Colonic mucosa (tissue), 4 donors: ENCODE results near the gene MDFI. TPM values are rescaled to one million over a fixed set of nuclear protein-coding genes. Genes with fewer than 3 reads are reported as not detected.

Experiments used
- DNase-seq: peaks from one replicate; pipeline ENCODE4 v3.0.0-alpha.2; 2020
- H3K27ac ChIP-seq: fragments of 200-600 bp; one replicate; pipeline ENCODE4 v1.8.0; 2021
- H3K27me3 ChIP-seq: fragments of 200-600 bp; one replicate; pipeline ENCODE4 v1.8.0; 2021
- H3K36me3 ChIP-seq: fragments of 200-600 bp; one replicate; pipeline ENCODE4 v1.8.0; 2021
- H3K4me1 ChIP-seq: fragments of 200-600 bp; one replicate; pipeline ENCODE4 v1.8.0; 2021; ENCODE audit warnings: mild to moderate bottlenecking
- H3K4me3 ChIP-seq: fragments of 200-600 bp; one replicate; pipeline ENCODE4 v1.8.0; 2021
- H3K9ac ChIP-seq, 2 donors: one replicate each; pipeline ENCODE4 v1.7.0; 2013; ENCODE audit warnings: control low read depth in 2 of 2, low read depth in 2 of 2, low read length in 2 of 2
- H3K9me3 ChIP-seq: fragments of 200-600 bp; one replicate; pipeline ENCODE4 v1.8.0; 2021
- CTCF ChIP-seq: fragments of 200-600 bp; IDR thresholded peaks from one replicate; pipeline ENCODE4 v1.8.0; 2022; ENCODE audit warnings: antibody characterized with exemption, mild to moderate bottlenecking
- intact Hi-C: fragments of 100-400 bp; cut with DNase I; formaldehyde crosslinking; loops from one replicate; pipeline ENCODE4 v1.14.1; 2022
- total RNA-seq, 2 donors: library from RNA; stranded (reverse); fragmentation: NEBNext Ultra II Directional in 1 of 2; extraction: Animal tissue kit (Norgen Biotek cat#: 25700) in 1 of 2; gene quantifications; one replicate each; pipeline ENCODE4 v1.2.1, GENCODE V29; 2021
- donor health status: healthy.
- donor health status: DM: no; HTN: no; CAD: no.
- donor health status: DM: no; HTN: no; CAD: no.

The MDFI gene
- total RNA-seq, 2 donors from 2014 or later = 1.1 to 1.9 TPM

DNA sequence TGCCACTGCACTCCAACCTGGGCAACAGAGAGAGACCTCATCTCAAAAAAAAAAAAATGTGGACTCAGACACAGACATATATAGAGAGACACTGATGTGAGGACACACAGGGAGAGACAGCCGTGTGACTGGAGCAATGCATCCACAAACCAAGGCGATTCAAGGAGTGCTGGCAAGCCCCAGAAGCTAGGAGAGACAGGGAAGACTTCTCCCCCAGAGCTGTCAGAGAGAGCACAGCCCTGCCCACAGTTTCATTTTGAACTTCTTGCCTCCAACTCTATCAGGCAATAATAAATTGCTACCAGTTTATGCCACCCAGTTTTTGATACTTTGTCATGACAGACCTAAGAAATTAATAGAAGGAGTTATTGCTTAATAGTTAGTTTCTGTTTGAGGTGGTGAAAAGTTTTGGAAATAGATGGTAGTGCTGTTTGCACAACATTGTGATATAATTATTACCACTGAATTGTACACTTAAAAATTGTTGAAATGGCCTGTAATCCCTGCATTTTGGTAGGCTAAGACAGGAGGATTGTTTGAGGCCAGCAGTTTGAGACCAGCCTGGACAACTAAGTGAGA lies 5.1 kb upstream of the MDFI start:
- TF ChIP-seq CTCF = no peak
- Histone ChIP-seq H3K9ac (no peak overlapping the region), H3K4me3 (no peak overlapping the region), H3K36me3 (no peaks in the 10 kb centered on the region), H3K9me3 (no peaks in the 10 kb centered on the region), H3K4me1 (peaks cover 3% of the 10 kb centered on the region), H3K27ac (no peak overlapping the region), H3K27me3 (peaks cover 13% of the 10 kb centered on the region)
- DNase-seq = no peak
- intact Hi-C loops = no loop called here

- intact Hi-C loops = no loop called here
- Histone ChIP-seq H3K27ac (no peak overlapping the region), H3K36me3 (no peaks in the 10 kb centered on the region), H3K9ac (no peak overlapping the region), H3K27me3 (peaks cover 29% of the 10 kb centered on the region), H3K4me1 (peaks cover 3% of the 10 kb centered on the region), H3K9me3 (no peaks in the 10 kb centered on the region), H3K4me3 (no peak overlapping the region)
- no peak for DNase-seq
- no peak for TF ChIP-seq CTCF
Observed at GRCh38 chr6:41634657-41635056, 3.6 kb upstream of the MDFI start.

DNA sequence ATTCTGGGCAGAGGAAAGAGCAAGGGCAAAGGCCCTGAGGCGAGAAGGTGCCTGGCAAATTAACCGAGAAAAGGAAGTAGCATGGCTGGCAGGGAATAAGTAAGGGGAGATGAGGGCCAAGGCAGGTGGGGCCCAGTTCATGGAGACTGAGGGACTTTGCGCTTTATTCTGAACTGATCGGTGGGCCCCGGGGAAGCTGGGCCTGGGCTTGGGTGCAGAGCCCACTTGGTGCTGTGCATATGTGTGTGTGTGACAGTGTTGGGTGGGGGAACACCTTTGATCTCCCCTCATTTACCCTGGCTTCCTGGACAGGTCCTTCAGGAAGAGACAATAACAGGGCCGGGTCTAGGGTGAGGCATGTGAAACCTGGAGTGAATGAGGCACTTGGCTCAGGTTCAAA lies 2.9 kb upstream of the MDFI start:
- intact Hi-C loops = no loop called here
- Histone ChIP-seq H3K36me3 (no peaks in the 10 kb centered on the region), H3K4me3 (no peak overlapping the region), H3K4me1 (peaks cover 3% of the 10 kb centered on the region), H3K27ac (no peak overlapping the region), H3K9ac (no peak overlapping the region), H3K27me3 (peaks cover 32% of the 10 kb centered on the region), H3K9me3 (no peaks in the 10 kb centered on the region)
- no peak for TF ChIP-seq CTCF
- no peak for DNase-seq

DNA sequence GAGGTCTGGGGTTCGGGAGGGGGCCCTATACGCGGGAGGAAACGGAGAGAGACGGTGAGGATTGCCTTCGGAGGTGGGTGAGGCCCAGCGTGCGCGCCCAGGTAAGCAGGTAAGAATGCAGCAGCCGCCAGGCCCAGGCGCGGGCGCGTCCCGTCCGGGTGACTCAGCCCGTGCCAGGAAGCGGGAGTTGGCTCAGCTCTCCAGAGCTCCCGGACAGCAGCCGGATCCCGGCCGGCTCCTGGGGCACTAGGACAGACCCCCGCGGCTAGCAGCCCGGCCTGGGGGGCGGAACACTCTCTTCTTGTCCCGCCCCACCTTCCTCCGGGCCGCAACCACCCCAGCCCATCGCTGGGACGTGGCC lies 1.5 kb upstream of the MDFI start:
- Histone ChIP-seq H3K4me1 (peaks cover 3% of the 10 kb centered on the region), H3K27me3 (peaks cover 32% of the 10 kb centered on the region), H3K9ac (no peak overlapping the region), H3K9me3 (no peaks in the 10 kb centered on the region), H3K4me3 (peak overlapping the region; percentile 35), H3K27ac (no peak overlapping the region), H3K36me3 (no peaks in the 10 kb centered on the region)
- TF ChIP-seq CTCF = no peak
- intact Hi-C loops = no loop called here
- DNase-seq = peak; percentile 67

DNA sequence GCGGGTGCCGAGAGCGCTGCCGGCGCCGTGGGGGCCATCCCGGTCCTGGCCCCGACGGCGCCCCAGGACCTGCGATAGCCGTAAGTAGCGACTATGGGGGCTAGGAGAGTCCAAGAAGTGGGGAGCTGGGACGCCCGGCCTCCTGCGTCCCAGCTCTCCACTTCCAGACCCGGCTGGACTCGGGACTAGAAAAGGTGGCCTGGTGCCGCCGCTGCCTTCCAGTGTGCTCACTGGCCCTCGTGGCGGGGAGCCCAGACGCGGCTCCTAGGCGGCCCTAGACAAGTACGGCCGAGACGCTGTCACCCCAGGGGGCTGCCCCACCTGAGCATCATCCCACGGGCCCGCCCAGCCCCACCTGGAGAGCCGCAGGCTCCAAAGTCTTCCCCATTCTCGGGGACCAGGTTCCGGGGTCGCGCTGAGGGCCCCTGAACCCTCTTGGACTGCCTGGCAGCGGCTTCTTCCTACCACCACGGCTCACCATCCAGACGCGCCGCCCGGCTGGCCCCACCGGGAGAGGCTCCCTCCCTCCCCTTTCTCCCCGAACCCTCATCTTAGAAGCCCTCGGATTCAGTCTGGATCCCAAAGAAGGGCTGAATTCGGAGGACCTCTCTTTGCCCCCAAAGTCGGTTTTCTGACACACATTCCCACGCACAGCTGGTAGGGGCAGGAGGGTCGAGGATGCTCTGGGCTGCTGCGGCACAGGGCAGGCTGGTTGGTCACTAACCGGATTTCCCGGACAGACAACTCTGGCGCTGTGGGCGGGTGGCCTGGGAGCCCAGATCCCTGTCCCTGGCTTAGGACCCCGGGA lies 870 bp upstream of the MDFI start:
- Histone ChIP-seq H3K4me3 (peak overlapping the region; percentile 35), H3K27me3 (peaks cover 32% of the 10 kb centered on the region), H3K9ac (peak overlapping the region in 1 of 2 donors; percentile 30), H3K36me3 (no peaks in the 10 kb centered on the region), H3K4me1 (peaks cover 3% of the 10 kb centered on the region), H3K27ac (no peak overlapping the region), H3K9me3 (no peaks in the 10 kb centered on the region)
- no peak for DNase-seq
- intact Hi-C loops = no loop called here
- no peak for TF ChIP-seq CTCF
